LHCN-M2 (cell line): ENCODE measurements around the gene KDM5B. TPM values are rescaled to one million over a fixed set of nuclear protein-coding genes. Genes with fewer than 3 reads are reported as not detected.

Source experiments
- DNase-seq: peaks from one replicate; pipeline ENCODE4 v3.0.0-alpha.2; 2012; ENCODE audit warnings: low read depth
- total RNA-seq: library from RNA; depleted of rRNA; stranded (reverse); fragments of >200 nt; gene quantifications from 2 replicates; pipeline ENCODE4 v1.2.3, GENCODE V29; 2014; rRNA removed

The KDM5B gene
- total RNA-seq, 1 experiment from 2014 or later: 30.4 TPM

DNA sequence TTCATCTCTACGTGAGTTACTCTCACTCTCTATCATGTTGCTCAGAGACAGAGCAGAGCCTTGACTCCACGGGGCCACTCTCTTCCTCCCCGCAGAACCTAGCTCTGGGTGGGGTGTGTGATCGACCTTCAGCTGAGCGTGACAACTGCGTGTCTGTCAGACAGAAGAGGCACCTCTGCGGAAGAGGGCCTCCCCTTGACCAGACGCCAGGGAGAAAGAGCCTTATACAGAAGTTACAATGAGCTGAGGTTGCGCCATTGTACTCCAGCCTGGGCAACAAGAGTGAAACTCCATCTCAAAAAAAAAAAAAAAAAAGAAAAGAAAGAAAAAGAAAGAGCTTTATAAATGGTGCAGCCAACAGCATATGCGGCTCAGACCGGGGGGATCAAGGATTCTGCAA, 120.9 kb downstream of the KDM5B start:
- DNase-seq: no peak

GRCh38 chr1:202685641-202686040, 122.6 kb downstream of the KDM5B start:
- DNase-seq: no peak

GRCh38 chr1:202684716-202685115, 123.5 kb downstream of the KDM5B start:
- no peak for DNase-seq

DNA sequence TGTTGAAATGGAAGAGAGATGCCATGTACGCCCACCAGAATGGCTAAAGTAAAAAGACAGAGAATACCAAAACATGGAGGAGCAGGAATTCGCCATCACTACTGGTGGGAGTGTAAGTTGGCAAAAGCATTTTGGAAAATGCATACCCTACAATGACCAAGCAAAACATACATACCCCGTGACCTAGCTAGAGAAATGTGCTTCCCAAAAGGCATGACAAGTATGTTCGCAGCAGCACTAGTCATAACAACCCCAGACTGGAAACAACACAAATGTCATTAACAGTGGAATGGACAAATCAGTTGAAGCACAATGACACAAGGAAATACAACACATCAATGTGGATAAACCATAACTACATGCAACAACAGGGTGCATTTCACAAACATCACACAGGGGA, 125.2 kb downstream of the KDM5B start:
- no peak for DNase-seq

GRCh38 chr1:202682477-202682876, 125.7 kb downstream of the KDM5B start:
- no peak for DNase-seq

DNA sequence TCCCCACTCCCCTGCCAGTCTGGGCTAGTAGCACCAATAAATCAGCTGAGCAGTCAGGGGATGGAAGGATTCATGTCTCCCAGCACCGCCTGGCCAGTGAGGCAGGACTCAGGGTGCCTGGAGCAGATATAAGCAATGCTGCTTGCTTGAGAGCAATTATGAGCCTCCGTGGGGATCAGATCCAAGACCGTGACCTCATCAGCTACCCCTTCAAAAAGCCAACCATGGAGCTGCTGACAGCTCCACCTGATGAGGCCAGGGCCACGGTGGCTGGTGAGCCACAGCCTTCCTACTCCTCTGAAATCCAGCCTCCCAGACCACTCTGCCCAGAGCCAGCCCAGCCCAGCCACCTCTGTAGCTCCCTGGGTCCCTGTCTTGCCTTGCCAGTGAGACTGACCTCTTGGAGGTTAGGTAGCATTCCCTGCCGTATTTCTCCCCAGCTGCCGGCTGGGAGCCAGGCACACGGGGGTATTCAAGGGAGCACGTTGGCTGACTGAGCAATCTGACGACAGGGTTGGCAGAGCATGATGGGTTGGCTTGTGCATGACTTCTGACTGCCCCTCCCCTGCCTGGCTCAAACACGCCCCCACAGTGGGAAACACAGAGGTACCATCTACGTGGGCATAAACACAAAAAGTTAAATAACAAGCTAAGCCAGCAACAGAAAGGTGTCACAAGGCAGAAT, 126.3 kb downstream of the KDM5B start:
- no peak for DNase-seq

DNA sequence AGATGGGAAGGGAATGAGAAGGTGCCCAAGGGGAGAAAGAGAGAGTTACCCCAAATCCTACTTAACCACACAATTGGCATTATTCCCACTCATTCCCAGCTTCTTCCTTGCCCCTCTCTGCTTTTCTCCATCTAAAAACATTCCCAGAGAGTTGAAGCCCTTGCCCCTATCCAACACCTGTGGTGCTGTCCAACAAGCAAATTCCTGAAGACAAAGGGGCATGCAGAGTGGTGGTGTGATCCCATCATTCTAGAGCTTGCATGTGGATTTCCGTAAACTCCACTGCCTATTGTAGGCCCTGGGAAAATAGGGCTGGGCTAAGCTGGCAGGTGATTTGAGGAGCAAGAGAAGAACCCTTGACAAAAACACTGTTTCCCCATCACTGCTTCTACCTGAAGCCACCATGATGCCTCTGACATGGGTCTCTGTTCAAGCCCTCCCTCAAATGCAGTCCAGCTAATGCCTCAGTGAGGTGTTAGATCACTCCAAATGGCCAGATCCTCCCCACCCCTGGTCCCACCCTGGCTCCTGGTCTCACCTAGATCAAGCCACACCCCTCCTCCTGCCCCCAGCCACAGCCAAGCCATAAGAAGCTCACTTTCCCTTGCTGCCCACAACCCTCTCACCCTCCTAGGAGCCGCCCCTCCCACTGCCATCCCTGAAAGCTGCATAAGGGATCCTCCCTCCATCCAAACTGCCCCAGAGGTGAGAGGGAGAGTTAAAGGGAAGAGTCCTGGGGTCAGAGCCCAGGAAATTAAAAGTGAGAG, 127.5 kb downstream of the KDM5B start:
- no peak for DNase-seq

DNA sequence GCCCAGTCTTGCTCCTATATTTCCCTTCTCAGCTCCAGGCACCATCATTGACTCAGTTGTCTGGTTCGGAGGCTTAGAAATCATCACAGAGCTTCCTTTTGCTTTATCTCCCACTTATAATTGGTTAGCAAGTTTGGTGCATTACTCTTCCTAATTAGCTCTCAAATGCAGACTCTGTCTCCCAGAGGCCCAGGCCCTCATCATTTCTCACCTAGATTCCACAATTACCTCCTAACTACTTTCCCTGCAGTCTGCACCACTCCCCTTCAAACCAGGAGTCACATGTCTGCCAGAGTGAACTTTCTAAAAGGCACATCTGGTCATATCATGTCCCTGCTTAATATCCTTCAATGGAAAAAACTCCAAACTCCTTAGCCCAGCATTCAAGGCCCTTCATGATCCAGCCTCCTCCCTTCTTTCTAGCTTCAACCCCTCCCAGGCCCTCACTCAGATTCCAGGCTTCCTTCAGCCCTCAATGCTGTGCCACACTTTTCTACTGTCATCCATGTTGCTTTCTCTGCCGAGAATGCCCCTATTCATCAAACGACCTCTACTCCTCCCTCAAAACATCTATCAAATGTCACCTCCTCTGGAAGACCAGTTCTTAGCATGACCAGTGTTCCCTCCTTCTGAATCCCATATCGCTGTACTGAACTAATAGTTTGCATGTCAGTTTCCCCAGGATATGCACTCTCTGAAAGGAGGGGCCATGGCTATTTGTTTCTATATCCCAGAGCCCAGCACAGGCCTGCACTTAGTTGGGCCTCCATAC, 128.6 kb downstream of the KDM5B start:
- no peak for DNase-seq

DNA sequence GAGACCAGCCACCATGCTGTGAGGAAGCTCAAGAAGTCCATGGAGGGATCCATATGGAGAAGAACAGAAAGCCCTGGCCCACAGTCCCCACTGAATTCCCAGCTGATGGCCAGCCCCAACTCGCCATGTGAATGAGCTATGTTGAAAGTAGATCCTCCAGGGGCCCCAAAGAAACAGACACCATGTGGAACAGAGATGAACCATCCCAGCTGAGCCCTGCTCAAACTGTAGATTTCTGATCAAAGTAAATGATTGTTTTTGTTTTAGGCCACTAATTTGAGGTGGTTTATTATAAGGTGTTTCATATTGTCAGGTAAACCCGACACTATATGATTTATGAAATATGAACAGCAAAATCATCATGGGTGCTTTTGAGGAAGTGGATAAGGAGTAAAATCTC, 130.8 kb downstream of the KDM5B start:
- DNase-seq: no peak

Other genes with a start within 250 kb of the KDM5B start
- not detected in 2 replicates for gene SYT2, start 98.0 kb downstream of the KDM5B start, total RNA-seq
- 0.96 TPM in 1 of 2 replicates, not detected in the other for gene PCAT6, start 2.5 kb upstream of the KDM5B start, total RNA-seq
- gene RABIF, start 80.7 kb upstream of the KDM5B start, total RNA-seq: 6.6 and 7.1 TPM in 2 replicates
- gene KLHL12, start 118.8 kb upstream of the KDM5B start, total RNA-seq: 30.7 and 35.6 TPM in 2 replicates
- gene ADIPOR1, start 149.9 kb upstream of the KDM5B start, total RNA-seq: 95.3 and 102 TPM in 2 replicates
- 84.9 and 114 TPM in 2 replicates for gene CYB5R1, start 158.8 kb upstream of the KDM5B start, total RNA-seq
- 67.0 and 73.5 TPM in 2 replicates for gene TMEM183A, start 199.0 kb upstream of the KDM5B start, total RNA-seq
- gene PPFIA4, start 218.1 kb upstream of the KDM5B start, total RNA-seq: 24.1 and 33.2 TPM in 2 replicates